22Rv1 (cell line): Measurements from ENCODE around the gene HOXD12.

Experiments
- H3K27ac ChIP-seq: fragments of 450-650 bp; 2 replicates; pipeline ENCODE4 v1.5.1; 2017
- ZFX ChIP-seq: fragments of 450-650 bp; IDR thresholded peaks from 2 replicates; pipeline ENCODE4 v1.6.1; 2017; ENCODE audit warnings: antibody characterized with exemption, borderline replicate concordance
- TF ChIP-seq, protein P1 (sequence below): fragments of 450-650 bp; IDR thresholded peaks from 2 replicates; pipeline ENCODE4 v1.5.1; 2017; ENCODE audit warnings: mild to moderate bottlenecking

Gene HOXD12

DNA sequence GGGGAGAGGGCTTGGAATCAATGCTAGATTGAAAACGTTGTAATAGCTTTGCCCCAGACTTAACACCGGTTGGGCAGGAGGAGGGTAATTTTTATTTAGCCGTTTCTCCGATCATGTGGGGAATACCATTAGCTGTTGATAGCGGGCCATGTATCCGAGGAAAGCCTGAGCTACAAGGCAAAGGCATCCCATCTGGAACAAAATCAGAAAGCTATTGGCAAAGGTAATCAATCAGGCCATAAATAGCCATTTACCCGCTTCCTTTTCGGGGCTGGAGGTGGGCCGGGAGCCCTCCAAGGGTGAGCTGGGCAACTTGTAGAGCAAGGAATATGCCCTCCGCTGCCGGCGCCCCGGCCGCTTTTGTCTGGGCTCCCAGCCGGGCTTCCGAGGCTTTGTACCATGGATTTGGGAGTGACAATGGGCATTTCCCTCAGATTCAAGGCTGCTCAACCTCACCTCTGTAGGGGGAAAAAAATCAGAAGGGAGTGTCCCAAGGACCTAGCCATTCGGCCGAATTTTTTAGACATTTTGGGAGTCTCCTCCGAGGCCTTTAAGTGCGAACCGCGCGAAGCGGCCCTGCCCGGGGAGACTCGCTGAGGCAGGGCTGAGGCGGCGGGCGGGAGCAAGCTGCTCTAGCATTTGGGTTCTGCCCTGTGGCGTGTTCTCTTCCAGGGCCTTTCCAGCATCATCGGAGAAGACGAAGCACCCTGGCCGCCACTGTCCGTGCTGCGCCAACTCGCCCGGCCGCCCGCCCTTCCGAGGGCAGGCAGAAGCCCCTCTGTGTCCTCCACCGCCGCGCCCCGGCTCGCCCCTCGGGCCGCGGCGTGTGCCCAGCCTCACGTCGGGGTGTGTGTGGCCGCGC lies 21.8 kb downstream of the HOXD12 start:
- TF ChIP-seq, protein P1, sequence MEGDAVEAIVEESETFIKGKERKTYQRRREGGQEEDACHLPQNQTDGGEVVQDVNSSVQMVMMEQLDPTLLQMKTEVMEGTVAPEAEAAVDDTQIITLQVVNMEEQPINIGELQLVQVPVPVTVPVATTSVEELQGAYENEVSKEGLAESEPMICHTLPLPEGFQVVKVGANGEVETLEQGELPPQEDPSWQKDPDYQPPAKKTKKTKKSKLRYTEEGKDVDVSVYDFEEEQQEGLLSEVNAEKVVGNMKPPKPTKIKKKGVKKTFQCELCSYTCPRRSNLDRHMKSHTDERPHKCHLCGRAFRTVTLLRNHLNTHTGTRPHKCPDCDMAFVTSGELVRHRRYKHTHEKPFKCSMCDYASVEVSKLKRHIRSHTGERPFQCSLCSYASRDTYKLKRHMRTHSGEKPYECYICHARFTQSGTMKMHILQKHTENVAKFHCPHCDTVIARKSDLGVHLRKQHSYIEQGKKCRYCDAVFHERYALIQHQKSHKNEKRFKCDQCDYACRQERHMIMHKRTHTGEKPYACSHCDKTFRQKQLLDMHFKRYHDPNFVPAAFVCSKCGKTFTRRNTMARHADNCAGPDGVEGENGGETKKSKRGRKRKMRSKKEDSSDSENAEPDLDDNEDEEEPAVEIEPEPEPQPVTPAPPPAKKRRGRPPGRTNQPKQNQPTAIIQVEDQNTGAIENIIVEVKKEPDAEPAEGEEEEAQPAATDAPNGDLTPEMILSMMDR, result no peak
- TF ChIP-seq ZFX, result no peak
- no peak overlapping the region for H3K27ac ChIP-seq

DNA sequence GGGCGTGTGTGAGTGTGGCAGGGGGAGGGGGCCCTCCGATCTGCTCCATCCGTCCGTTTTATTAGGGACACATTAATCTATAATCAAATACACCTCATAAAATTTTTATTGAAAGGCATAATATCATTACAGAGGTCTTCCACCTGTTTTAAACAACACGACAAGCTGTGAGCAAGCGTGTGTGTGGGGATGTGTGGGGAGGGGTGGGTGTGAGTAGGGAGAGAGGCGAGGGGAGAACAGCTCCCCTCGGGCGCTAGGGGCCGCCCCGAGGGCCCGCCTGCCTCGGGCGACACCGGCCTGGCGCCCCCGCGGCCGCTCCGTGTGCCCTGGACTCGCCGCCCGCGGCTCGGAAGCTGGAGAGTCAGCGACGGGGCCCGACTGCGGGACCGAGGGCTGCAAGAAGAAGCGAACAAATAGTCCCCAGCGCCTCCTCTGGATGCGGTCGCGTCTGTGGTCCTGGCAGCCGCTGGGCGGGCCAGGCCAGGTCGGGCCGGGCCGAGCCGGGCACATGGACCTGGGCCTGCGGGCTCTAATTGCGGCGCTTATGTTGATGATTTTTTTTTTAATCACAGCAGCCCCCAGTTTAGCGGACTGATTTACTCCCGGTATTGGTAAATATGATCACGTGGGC lies 22.6 kb downstream of the HOXD12 start:
- no peak overlapping the region for H3K27ac ChIP-seq
- TF ChIP-seq, protein P1, result no peak
- TF ChIP-seq ZFX, result no peak

DNA sequence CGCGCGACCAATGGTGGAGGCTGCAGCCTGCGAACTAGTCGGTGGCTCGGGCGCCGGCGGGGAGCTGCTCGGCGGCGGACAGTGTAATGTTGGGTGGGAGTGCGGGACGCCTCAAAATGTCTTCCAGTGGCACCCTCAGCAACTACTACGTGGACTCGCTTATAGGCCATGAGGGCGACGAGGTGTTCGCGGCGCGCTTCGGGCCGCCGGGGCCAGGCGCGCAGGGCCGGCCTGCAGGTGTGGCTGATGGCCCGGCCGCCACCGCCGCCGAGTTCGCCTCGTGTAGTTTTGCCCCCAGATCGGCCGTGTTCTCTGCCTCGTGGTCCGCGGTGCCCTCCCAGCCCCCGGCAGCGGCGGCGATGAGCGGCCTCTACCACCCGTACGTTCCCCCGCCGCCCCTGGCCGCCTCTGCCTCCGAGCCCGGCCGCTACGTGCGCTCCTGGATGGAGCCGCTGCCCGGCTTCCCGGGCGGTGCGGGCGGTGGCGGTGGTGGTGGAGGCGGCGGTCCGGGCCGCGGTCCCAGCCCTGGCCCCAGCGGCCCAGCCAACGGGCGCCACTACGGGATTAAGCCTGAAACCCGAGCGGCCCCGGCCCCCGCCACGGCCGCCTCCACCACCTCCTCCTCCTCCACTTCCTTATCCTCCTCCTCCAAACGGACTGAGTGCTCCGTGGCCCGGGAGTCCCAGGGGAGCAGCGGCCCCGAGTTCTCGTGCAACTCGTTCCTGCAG lies 23.3 kb downstream of the HOXD12 start, which contains the start of gene HOXD9:
TSS of gene HOXD9 (plus strand) at position 37 of the 728 bp plus-strand sequence. CDS start at position 87, 50 bp downstream.
- TF ChIP-seq ZFX, result no peak
- TF ChIP-seq, protein P1, result no peak
- H3K27ac ChIP-seq, result no peak within 1 kb of the TSS

DNA sequence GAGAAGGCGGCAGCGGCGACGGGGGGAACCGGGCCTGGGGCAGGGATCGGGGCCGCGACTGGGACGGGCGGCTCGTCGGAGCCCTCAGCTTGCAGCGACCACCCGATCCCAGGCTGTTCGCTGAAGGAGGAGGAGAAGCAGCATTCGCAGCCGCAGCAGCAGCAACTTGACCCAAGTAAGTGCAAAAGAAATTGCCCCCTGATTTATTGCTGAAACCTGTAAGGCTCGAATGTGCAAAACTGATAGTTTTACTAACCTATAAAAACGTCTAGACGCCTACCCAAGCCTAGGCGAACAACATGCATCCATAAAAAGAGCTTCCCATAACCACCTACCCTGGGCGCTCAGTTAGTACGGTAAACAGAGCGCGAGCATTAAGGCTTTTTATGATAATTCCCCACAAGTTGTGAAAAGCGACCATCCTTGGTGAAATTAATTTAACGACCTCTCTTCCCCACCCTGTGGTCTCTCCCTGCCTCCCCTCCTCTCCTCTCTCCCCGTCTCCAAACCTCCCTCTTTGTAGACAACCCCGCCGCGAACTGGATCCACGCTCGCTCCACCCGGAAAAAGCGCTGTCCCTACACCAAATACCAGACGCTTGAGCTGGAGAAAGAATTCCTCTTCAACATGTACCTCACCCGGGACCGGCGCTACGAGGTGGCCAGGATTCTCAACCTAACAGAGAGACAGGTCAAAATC lies 24.0 kb downstream of the HOXD12 start:
- no peak overlapping the region for H3K27ac ChIP-seq
- no peak for TF ChIP-seq ZFX
- TF ChIP-seq, protein P1, result no peak

DNA sequence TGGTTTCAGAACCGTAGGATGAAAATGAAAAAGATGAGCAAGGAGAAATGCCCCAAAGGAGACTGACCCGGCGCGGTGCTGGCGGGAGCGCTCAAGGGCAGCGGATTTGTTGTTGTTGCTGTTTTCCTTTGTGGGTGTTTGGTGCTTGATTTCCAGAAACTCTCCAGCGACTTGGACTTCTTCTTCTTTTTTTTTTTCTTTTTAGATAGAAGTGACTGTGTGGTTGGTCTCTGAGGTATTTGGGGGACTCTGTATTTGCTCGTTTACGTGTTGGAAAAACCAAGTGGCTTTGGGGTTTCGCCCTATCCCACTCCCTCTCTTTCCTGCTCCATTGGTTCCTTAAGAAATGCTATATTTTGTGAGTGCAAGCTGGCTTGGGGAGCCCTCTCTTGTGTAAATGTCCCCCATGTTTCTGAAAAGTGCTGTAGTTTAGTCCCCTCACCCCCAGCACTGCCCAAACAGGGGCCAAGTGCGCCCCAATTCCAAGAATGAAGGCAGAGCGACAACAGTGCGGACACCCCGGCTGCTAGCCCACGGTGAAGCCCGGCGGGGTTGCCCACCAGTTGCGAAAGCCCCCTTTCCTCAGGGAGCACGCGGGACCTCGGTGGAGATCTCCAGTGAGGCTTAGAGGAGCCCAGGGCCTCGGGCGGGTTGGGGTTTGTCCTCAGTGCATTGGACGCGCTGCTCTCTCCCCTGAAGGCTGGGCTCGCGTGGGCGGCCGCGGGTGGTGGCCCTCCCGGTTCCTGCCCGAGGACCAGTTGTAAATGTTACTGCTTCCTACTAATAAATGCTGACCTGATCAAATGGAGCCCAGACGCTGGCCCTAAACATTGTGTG lies 24.7 kb downstream of the HOXD12 start:
- no peak for TF ChIP-seq ZFX
- TF ChIP-seq, protein P1, result no peak
- no peak overlapping the region for H3K27ac ChIP-seq

DNA sequence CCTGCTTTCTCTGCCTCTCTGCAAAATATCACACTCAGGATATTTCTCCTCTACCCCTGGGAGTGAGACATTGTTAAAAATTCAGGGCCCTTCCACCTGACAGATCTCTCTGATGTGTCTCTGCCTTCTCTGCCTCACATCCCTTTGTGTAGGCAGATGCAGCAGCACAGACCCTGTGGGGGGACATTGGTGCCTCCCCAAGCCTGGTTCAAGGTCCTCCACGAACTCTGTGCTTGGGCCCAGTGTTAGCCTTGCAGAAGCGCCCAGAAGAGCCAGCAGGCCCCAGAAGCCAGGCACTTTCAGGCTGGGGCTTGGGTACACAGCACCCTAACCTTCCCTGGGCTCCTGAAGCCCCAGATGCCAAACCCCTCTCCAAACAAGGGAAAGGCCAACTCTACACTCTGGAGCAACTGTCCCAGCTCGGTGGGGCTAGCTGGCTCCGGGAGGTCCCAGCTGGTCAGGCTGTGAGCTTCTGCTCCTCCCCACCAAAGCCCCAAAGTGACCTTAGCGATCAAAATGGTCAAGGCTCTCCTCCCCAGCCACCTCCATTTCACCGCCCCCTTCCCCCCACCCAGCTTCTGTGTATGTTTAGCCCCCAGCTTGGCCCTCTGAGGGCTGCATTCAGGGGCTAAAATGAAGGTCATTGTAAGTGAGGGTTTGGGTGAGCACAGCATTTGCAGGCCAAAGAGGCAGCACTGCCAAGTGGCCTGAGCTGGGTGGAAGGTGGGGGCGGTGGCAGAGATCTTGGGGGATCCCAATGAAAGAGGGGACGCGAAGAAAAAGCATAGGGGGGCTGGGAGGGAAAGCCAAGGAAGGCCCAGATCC lies 25.6 kb downstream of the HOXD12 start:
- H3K27ac ChIP-seq, result no peak overlapping the region

More for the DNA sequence above, 25.6 kb downstream of the HOXD12 start:
- TF ChIP-seq, protein P1, result no peak
- no peak for TF ChIP-seq ZFX
